NCI-H2227 (cell line): ENCODE results near the gene S100A7.
"Not testable (repeated sequence)": the region's sequence is repeated elsewhere in the genome, so short reads cannot be mapped to it uniquely, and the experiment has no call there.

Experiments
- DNase-seq: peaks from one replicate; lab custom pipeline; 2025; ENCODE audit not compliant: unreplicated experiment; lab: John Stamatoyannopoulos, UW

Gene S100A7

DNA sequence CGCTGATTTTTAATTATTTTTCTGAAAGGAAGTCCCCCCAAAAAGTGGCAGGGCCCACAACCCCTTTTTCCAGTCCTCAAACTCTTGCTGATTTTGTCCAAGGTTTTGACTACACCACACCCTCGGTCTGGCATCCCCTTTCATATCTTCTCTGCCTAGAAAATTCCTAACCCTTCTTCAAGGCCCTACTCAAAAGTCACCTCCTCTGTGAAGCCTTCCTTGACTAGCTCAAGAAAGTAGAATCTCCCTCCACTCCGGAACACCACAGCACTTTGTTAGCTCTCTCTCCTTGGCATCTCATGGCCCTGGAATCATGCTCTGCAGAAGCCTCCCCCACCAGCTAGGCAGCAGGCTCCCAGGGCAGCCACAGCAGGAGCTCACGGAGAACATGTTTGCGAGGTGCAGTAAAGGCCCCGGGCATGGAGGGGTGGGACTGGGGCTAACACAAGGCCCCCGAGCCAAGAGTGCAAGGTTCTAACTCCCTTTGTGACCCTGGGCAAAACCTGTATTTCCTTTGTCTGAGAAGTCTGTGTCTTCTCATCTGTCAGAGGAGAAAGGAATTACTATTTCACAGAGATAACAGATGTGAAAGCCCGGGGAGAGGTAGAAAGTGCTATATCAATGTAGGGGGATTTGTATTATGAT is 17.7 kb upstream of the S100A7 start:
- DNase-seq: no peak

DNA sequence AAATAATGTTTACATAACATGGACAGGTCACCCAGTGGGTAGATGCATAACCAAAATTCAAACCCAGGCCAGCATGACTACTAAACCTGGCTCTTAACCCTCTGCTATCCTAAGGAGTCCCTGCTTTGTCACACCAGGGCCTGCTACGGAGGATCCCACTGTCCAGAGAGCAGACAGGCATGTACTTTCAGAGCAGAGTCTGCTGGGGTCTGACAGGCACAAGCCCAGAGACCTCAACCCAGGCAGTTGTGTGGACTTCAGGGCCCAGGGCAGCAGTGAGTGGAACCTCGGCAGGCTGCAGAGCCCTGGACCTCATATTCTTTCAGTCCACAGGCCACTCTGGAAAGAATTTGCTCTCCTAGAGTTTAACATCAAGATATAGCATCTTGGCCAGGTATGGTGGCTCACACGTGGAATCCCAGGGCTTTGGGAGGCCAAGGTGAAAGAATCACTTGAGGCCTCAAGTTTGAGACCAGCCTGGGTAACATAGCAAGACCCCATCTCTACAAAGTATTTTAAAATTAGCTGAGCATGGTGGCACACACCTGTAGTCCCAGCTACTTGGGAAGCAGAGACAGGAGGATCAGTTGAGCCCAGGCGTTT is 16.1 kb upstream of the S100A7 start:
- DNase-seq: no peak

DNA sequence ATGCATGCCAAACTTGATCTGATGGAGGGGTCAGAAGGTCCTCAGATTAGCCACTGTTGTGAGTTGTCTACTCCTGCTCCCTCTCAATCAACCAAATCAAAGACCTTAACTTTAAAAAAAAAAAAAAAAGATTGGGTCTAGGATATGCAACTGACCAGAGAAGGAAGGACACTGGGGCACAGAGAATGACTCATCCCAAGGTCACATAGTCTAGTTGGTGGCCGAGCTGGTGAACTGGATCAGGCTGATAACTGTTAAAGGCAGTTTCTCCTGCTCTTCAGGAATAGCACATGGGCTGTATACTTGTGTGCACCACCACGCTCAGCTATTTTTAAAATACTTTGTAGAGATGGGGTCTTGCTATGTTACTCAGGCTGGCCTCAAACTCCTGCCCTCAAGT is 14.8 kb upstream of the S100A7 start:
- DNase-seq: no peak

DNA sequence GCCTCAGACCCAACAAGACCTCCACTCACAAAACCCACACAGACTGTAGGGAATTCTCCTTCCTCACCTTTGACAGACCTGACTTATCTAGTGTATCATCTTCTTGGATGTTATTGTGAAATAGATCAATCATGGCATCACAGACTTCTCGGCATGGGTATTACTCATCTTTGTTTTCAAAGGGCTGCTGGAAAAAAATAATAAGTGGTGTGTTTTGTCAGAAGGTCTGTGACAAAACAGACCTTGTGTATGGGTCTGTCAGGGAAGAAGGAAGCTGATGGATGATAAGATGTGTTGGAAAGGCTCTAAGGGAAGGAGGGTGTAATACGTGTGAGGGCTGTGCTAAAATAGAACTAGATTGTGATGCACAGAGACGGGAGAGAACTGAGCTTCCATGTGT is 13.9 kb upstream of the S100A7 start:
- no peak for DNase-seq

GRCh38 chr1:153470707-153471106 is 10.3 kb upstream of the S100A7 start:
- DNase-seq: no peak

GRCh38 chr1:153466908-153467307 is 6.5 kb upstream of the S100A7 start:
- DNase-seq: no peak

GRCh38 chr1:153465811-153466636 is 5.6 kb upstream of the S100A7 start:
- DNase-seq: peak; percentile 58

DNA sequence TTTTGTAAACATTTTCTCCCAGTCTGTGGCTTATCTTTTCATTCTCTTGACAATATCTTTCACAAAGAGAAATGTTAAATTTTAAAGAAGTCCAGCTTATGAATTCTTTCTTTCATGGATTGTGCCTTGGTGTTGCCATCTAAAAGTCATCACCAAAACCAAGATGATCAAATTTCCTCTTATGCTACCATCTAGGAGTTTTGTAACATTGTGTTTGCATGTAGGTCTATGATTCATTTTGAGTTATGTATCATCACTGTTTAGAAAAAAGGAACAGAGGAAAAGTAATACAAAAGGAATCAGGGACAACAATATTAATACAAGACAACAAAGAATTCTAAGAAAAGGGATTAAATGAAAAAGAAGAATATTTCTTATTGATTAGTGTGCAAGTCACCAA is 2.3 kb upstream of the S100A7 start:
- DNase-seq: not testable (repeated sequence)

- no peak for DNase-seq
Observed at GRCh38 chr1:153459655-153460054, 796 bp downstream of the S100A7 start.

- DNase-seq: no peak
Observed at GRCh38 chr1:153456396-153456795, 4.1 kb downstream of the S100A7 start.

- not testable (repeated sequence) for DNase-seq
Observed at GRCh38 chr1:153448851-153449250, 11.6 kb downstream of the S100A7 start.

- DNase-seq: no peak
Observed at GRCh38 chr1:153447498-153448170, 12.8 kb downstream of the S100A7 start.

GRCh38 chr1:153444078-153444477 is 16.4 kb downstream of the S100A7 start:
- DNase-seq: no peak

GRCh38 chr1:153443486-153443885 is 17.0 kb downstream of the S100A7 start:
- DNase-seq: no peak

- no peak for DNase-seq
Observed at GRCh38 chr1:153441238-153441755, 19.2 kb downstream of the S100A7 start.

DNA sequence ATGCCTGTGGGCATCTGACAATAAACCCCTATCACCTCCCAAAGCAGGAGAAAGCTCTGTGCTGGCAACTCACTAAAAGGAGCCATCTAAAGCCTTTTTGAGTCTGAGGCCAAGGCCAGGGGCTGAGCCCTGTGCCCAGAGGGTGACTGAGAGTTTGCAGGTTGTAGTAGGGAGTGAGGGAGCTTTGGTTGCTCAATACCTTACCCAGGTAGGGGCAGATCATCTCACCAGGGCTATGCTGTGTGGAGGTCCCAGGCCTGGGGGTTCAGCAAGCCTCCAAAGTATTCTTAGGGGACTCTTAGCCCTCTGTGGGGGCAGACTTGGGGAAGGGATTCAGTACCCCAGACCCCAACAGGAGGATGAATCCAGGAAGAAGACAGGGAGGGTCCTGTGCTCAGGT is 21.2 kb downstream of the S100A7 start:
- no peak for DNase-seq

GRCh38 chr1:153438599-153438998 is 21.9 kb downstream of the S100A7 start:
- DNase-seq: no peak

GRCh38 chr1:153437236-153437635 is 23.2 kb downstream of the S100A7 start:
- no peak for DNase-seq

DNA sequence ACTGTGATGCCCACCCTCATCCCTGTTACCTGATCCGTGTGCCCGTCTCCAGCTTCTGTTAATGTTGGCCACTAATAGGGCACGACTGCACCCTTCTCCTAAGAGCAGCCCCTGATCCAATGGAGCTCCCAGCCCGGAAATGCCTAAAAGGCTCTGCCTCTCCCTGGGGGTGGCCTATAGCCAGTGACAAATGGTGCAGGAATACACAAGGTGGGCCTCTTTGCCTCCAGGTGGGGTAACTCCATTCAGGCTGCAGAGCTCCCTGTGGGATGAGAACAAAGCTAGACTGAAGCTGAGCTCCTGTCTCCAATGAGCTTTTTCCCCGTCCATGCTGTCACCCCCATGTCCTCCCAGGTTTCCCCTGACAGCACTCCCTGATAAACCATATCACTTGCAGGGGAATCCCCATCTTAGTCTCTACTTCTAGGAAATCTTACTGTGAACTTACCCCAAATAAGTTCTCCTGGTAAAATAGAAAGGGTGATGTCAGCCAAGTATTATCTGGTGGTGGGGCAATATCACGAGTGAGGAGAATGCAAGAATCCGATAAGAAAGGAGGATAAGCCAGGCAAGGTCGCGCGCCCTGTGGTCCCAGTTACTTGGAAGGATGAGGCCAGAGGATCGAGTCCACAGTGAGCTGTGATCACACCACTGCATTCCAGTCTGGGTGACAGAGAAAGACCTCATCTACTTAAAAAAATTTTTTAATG is 25.6 kb downstream of the S100A7 start:
- no peak for DNase-seq

GRCh38 chr1:153432874-153433681 is 27.4 kb downstream of the S100A7 start:
- DNase-seq: no peak
